Stimulated activated CD8-positive, alpha-beta memory T cell treated with anti-CD3 and anti-CD28 coated beads, Interleukin-4, amount 100 ng/mL, for 1 hour (primary cell): ENCODE results near the gene REV1.
"Not testable (repeated sequence)": the region's sequence is repeated elsewhere in the genome, so short reads cannot be mapped to it uniquely, and the experiment has no call there.

Source experiments
- DNase-seq, 2 donors: peaks; one replicate each; pipeline ENCODE4 v3.0.0-alpha.2; 2020; ENCODE audit warnings: low read depth in 2 of 2, low spot score in 1 of 2

Gene REV1

GRCh38 chr2:99487906-99488305 lies 1.9 kb downstream of the REV1 start:
- no peak for DNase-seq

GRCh38 chr2:99485824-99486223 lies 4.0 kb downstream of the REV1 start:
- no peak for DNase-seq

- DNase-seq, result no peak
Measured at GRCh38 chr2:99485411-99485810, 4.4 kb downstream of the REV1 start.

DNA sequence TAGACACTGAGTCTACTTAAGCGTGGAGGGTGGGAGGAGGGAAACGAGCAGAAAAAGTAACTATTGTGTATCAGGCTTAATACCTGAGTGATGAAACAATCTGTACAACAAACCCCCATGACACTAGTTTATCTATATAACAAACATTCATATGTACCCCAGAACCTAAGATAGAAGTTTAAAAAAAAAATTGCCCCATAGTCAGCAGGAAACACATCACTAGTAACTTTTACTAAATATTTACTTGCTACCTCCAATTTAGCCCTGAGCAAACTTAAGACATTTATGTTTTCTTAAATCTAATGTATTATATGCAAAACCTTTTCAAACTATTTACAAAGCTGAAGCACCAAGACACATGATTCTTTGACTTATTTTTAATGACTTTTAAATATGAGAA lies 5.6 kb downstream of the REV1 start:
- no peak for DNase-seq

DNA sequence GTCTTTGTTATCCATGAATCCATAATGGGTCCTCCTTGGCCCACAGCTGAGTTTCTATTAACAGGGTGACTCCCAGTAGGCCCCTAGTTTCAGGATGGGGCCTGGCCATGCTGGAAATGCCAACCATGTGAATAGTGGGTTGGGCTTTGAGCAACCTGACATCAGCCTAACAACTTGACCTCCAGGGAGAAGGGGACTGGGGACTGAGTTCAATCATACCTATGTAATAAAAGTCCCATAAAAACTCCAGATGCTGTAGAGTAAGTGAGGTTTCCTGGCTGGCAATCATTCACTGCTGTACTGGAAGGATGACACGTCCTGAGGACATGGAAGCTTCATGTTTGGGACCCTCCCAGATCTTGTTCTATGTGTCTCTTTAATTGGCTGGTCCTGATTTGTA lies 7.9 kb downstream of the REV1 start:
- DNase-seq, result no peak

DNA sequence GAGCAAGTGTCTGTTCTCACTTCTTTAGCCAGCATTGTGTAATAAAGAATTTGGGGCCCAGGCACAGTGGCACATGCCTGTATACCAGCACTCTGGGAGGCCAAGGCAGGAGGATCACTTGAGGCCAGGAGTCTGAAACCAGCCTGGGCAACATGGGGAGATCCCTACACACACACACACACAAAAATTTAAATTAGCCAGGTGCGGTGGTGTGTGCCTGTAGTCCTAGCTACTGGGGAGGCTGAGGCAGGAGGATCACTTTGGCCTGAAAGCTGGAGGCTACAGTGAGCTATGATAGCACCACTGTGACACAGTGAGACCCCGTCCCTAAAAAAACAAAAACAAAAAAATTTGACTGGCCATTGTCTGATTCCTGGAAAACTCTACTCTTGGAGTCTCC lies 8.3 kb downstream of the REV1 start:
- no peak for DNase-seq

GRCh38 chr2:99480390-99480789 lies 9.4 kb downstream of the REV1 start:
- no peak for DNase-seq

- DNase-seq, result no peak
Measured at GRCh38 chr2:99478632-99479031, 11.2 kb downstream of the REV1 start.

DNA sequence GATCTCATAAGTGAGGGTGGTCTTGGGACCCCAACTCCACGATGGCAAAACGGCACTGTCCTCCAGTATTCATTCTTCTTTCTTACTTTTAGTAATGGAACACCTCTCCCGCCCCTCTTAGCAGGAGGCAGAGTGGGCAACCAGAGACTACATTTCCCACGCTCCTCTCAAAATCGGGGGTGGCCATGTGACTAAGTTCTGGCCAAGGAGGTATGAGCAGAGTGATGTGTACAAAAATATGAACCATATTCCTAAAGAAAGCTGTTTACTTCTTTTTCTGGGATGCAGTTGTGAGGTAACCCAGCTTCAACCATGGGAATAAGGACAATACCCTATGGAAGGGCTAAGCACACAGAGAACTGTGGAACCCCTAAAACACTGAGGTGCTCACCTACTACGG lies 12.8 kb downstream of the REV1 start:
- no peak for DNase-seq

DNA sequence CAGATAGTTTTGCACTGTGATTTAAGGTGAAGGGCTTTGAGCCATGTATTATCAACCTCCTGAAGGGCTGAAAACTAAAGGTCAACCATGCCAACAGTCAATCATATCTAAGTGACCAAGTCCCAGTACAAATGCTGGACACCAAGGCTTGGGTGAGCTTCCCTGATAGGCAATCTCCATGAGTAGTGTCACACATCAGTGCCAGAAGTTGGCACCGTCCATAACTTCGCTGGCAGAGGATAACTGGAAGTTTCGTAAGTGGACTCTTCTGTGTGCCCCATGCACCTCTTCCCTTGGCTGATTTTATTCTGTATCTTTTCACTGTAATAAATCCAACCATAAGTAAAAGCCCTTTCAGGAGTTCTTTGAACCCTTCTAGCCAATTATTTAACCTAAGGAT lies 13.2 kb downstream of the REV1 start:
- no peak for DNase-seq

DNA sequence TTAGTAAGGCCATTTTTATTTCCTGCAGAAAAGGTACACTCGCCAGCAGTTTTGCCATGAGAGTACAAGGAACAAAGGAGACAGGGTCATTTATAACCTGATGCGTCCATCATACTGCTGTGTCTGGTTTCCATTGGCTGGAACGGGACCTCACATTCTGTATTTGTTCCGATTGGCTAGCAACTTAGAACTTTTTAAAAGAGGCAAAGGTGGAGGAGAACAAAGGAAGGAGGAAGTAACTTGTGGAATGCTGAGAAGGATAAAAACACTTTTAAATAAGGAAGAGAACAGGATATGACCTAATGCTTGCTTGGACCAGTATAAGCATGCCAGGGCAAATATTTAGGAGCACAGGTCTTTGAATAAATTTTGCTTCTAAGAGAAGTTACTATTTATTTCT lies 14.7 kb downstream of the REV1 start:
- not testable (repeated sequence) for DNase-seq

- no peak for DNase-seq
Measured at GRCh38 chr2:99473518-99474083, 16.2 kb downstream of the REV1 start.

DNA sequence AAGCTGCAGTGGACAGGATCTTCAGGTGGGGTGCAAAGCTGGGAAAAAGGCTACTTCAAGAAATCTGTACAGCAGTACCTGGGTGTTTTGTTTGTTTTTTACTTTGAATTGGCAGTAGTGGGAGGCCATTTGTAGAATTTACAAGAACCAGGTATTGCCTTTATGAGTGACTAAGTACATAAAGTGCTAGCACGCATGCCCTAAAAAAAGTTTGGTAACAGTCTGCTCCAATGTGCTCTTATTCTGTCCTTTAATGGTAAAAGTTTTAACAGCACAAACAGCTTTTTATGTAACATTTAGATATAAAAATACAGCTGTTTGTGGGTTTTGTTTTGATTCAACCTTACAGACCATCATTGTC lies 17.2 kb downstream of the REV1 start:
- DNase-seq, result no peak

- no peak for DNase-seq
Measured at GRCh38 chr2:99471654-99472599, 17.9 kb downstream of the REV1 start.

DNA sequence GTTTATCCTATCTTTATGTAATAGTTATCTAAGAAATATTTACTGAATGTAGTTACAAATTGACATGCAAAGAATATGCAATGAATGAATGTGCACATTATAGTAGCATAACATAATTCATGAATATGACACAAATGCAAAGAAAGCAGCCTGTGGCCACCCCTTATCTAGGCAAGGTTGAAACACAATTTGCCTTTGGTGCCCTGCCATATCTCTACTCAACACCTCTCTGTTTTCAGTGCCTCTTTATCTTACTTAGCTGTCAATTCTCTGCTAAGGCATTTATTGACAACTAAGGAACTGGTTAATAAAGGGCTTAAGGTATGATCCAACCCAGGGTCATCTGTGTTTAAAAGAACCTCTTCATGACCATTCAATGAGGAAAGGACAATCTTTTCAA lies 18.9 kb downstream of the REV1 start:
- DNase-seq, result no peak

GRCh38 chr2:99470459-99470858 lies 19.4 kb downstream of the REV1 start:
- not testable (repeated sequence) for DNase-seq

DNA sequence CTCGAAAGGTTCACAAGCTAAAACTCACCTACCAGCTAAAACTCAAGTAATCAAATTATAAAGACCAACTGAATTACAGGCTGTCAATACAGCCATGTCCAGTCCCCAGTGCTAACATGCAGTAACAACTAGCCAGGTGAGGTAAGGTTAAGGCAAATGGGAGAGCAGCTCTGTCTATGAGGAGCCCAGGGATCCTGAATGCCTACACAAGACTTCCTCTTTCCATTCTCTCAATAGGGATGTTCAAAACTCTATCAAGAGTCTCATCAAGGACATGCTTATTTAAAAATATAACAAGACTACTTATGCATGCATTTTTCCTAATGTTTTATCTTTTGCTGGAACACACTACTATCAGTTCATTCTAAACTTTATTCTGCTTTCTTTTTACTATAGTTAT lies 20.4 kb downstream of the REV1 start:
- DNase-seq, result no peak

- no peak for DNase-seq
Measured at GRCh38 chr2:99468155-99468554, 21.7 kb downstream of the REV1 start.

- no peak for DNase-seq
Measured at GRCh38 chr2:99467390-99467789, 22.4 kb downstream of the REV1 start.

GRCh38 chr2:99461828-99462483 lies 27.9 kb downstream of the REV1 start:
- DNase-seq, result no peak

DNA sequence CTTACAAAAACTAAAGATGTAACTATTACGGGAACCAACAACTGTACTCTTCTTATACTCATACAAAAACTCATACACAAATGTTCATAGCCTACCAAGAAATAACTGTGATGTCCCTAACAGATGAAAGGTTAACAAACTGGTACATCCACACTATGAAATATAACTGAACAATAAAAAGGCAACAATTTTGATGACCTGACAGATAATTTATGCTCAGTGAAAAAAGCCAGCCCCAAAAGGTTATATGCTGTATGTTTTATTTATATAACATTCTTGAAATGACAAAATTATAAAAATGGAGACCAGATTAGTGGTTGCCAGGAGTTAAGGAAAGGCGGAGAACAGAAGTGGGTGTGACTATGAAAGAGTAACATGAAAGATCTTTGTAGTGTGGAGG lies 31.3 kb downstream of the REV1 start:
- DNase-seq, result no peak

- DNase-seq, result no peak
Measured at GRCh38 chr2:99451686-99452085, 38.1 kb downstream of the REV1 start.
